OCI-LY3 (cell line): ENCODE results near the gene EHBP1.

Source experiments
- EZH2phosphoT487 ChIP-seq: fragments of 200-600 bp; shearing (Covaris generic); IDR thresholded peaks from 2 replicates; pipeline ENCODE4 v1.6.1; 2018; ENCODE audit warnings: antibody characterized with exemption, mixed run types, low read depth
- TF ChIP-seq, protein P1 (sequence below): fragments of 200-600, 300-600 bp; sonication (generic); IDR thresholded peaks from 2 replicates; pipeline ENCODE4 v1.5.1; 2014; ENCODE audit warnings: antibody characterized with exemption, low read length, low read depth

DNA sequence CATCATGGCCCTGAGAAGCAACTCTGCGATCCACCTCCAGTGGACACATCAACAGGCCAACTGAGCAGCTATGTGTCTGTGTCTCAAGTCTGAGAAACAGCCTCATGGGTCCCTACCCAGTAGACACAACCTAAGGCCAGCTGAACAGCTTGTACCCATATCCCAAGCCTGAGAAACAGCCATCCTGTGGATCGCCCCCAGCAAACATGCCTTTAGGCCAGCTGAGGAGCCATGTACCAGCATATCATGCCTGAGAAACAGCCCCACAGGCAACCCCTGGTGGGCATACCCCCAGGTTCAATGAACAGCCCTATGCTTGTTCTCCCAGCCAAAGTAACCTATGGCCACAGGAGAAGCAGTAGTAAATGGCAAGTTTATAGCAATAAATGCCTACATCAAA lies 218.4 kb downstream of the EHBP1 start:
- TF ChIP-seq, protein P1, sequence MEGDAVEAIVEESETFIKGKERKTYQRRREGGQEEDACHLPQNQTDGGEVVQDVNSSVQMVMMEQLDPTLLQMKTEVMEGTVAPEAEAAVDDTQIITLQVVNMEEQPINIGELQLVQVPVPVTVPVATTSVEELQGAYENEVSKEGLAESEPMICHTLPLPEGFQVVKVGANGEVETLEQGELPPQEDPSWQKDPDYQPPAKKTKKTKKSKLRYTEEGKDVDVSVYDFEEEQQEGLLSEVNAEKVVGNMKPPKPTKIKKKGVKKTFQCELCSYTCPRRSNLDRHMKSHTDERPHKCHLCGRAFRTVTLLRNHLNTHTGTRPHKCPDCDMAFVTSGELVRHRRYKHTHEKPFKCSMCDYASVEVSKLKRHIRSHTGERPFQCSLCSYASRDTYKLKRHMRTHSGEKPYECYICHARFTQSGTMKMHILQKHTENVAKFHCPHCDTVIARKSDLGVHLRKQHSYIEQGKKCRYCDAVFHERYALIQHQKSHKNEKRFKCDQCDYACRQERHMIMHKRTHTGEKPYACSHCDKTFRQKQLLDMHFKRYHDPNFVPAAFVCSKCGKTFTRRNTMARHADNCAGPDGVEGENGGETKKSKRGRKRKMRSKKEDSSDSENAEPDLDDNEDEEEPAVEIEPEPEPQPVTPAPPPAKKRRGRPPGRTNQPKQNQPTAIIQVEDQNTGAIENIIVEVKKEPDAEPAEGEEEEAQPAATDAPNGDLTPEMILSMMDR, result no peak
- TF ChIP-seq EZH2phosphoT487, result no peak
